Activated T-cell treated with anti-CD3 and anti-CD28 coated beads, Interleukin-2, amount 50 U/mL, for 48 hours (primary cell): ENCODE measurements around the gene THPO.

Source experiments
- DNase-seq, 2 experiments: peaks; one replicate each; pipeline ENCODE4 v3.0.0-alpha.2; 2020

Gene THPO

DNA sequence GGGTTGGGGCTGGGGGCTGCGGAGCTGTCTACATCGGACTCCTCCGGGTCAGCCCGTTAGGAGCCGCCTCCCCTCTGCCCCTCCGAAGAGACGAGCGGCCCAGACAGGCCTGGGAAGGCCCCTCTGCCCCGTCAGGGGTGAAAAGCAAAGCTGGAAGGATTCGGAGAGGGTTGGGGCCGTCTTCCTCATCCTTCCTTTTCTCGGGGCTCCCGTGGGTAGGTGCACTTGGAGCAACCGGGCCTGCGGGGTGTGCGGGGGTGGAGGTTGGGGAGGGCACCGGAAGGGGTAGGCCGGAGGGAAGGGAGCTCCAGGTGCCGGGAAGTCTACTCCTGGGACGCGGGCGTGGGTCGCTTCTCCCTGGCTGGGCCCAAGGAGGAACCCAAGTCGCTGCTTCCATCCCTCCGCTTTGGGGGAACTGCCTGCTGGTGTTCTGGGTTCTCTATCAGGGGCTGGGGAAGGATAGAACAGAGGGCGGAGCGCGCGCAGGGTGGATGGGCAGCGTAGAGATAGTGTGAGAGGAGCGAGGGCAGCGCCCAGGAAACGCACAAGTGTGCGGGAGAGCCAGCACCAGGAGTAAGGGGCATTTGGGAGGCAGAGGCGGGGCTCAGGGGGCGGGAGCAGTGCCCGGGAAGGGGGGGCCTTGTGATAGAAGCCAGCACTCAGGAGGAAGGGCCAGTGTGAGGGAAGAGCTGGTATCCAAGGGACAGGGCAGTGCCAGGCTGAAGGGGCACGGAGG, 15.9 kb downstream of the THPO start:
- DNase-seq = peak; percentile 76 to 77

DNA sequence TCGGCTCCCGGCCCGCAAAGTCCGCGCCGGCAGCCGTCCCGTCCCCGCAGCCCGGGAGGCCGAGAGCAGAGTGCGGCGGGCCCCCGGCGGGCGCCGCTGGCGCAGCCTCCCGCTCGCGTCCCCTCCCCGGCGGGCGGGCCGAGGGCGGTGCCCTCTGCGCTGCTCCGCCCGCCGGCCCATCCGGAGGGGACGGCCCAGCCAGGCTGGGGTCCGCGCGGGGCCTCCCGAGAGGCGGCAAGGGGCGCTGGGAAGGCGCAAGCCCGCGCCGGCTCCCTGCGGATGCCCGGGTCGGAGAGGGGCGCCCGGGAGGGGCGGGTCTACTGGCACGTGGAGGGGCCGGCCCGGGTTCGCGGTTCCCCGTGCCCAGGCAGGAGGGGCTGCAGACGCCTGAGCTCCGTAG, 16.5 kb downstream of the THPO start, which contains the start of the genes CLCN2 and POLR2H:
Gene CLCN2, minus strand, starts transcription at position 74 of the 400 bp plus-strand sequence. CDS start 126 bp downstream, outside the sequence.
Gene POLR2H, plus strand, starts transcription at position 179 of the 400 bp plus-strand sequence. CDS start 1,783 bp downstream, outside the sequence.
- DNase-seq = no peak

- DNase-seq = peak in 1 of 2 experiments; percentile 46
These were observed 17.0 kb downstream of the THPO start for GRCh38 chr3:184360929-184361531.

DNA sequence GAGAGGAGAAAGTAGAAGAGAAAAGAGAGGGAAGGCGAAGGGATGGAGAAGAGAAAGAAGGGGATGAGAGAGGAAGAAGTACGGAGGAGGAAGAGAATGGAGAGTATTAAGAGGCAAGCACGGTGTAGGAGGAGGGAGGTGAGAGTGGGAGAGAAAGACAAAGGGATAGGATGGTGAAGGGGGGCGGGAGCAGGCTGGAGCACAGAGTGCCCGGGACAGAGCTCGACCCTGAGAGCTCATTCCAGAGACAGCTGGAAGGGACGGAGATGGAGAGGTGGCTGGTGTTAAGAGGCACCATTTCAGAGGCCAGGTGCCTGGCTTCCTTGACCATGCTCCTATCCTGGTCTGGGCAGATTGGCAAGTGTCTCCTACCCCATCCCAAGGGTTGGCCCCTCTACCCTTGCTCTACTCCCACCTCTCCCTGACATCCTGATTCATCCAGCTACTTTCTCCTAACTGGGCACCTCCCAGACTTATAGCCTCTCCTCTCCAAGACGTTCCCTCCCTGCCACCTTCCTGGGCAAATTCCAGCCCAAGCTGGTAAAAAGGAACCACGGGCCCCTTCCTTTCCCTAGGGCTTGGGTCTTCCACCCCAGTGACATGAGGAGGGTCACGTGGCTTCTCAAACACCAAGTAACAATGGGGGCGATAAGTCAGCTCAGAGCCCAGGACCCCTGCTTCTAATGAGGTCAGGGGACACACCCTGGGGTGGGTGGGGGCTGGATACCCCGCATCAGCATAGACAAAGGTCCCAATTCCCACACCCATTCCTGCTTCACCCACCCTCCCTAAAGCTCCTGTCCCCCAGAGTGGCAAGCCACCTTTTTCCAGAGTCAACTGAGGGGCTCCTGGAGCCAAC, 17.7 kb downstream of the THPO start:
- no peak for DNase-seq

DNA sequence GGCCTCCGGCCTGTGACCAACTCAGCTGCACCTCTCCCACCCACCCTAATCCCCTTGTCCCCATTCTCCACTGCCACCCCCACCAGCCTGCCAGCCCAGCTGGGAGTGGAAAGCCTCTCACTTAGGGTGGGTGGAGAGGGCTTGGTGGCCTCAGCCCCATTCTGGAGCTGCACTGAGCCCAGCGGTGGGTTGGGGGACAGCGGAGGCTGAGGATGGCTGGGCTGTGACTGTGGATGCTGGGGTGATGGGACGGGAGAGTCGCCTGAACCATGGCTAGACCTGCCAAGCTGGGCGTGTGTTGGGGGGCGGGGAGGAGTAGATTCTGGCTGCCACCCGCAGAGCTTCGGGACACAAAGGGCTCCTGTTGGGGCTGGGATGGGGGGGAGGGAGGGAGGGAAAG, 18.4 kb downstream of the THPO start:
- no peak for DNase-seq

- no peak for DNase-seq
These were observed 19.1 kb downstream of the THPO start for GRCh38 chr3:184358921-184359350.

DNA sequence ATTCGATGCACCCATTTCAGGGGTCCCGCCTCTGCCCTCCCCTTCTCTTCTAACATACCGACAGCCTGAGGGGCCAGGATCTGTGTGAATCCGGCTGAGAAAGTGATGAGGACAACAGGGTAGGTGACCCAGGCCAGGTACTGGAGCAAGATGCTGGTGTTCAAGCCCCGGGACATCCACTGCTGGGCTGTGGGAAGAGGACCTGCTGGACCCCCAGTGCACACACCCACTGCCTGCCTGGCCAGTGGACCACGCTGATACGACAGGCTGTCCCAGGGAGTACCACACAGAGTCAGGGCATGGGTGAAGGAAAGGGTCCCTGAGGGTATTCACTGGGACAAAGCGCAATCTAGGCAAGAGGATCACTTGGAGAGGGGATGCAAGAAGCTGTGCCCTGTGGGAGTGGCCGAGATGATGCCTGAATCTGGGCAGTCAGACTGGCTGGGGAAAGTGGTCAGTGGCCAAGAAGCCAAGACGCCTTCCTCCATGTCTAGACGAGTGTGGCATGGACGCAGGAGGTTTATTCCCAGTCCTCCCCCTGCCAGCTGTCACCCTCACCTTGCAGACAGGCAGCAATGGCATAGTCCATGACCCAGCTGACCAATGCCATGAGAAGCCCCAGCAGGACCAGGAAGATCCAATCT, 19.8 kb downstream of the THPO start:
- no peak for DNase-seq

GRCh38 chr3:184357248-184358123, 20.5 kb downstream of the THPO start:
- no peak for DNase-seq

- DNase-seq = no peak
These were observed 22.6 kb downstream of the THPO start for GRCh38 chr3:184355261-184356040.

DNA sequence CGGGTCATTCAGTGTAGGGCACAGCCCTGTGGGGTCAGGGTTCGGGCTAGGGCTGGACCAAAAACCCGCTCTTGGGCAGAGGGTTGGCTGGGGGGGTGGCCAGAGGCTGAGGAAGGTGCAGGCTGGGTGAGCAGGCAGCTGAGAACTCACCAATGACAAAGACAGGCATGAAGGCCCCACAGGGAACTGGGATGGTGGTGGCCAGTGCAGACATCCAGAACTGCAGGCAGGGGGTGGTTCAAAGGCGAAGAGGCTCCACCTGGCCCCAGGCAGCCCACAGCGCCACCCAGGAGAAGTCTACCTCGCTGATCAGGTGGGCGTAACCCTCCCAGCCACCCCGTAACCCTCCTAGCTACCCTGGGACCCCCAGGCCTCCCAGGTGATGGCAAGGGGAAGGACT, 23.3 kb downstream of the THPO start:
- no peak for DNase-seq

- peak; percentile 79 to 81 for DNase-seq
These were observed 23.8 kb downstream of the THPO start for GRCh38 chr3:184354121-184354728.

DNA sequence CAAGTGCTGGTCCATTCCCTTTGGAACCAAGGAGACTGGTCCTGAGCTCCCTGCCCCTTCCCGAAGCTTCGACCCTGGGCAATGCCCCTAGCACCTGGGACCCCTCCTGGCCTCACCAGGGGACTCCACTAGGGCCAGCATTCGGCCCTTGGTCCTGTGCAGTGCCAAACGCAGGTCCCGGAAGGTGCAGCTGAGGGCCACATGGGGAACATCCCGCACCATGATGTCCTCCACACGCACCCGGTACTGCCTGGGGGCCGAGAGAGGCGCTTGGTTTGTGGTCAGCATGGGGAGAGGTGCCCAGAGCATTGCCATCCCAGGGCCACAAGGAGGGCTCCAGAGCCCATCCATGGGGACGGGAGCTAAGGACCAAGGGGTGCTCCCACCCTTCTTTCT, 24.5 kb downstream of the THPO start:
- no peak for DNase-seq

GRCh38 chr3:184352897-184353545, 25.0 kb downstream of the THPO start:
- DNase-seq = no peak

DNA sequence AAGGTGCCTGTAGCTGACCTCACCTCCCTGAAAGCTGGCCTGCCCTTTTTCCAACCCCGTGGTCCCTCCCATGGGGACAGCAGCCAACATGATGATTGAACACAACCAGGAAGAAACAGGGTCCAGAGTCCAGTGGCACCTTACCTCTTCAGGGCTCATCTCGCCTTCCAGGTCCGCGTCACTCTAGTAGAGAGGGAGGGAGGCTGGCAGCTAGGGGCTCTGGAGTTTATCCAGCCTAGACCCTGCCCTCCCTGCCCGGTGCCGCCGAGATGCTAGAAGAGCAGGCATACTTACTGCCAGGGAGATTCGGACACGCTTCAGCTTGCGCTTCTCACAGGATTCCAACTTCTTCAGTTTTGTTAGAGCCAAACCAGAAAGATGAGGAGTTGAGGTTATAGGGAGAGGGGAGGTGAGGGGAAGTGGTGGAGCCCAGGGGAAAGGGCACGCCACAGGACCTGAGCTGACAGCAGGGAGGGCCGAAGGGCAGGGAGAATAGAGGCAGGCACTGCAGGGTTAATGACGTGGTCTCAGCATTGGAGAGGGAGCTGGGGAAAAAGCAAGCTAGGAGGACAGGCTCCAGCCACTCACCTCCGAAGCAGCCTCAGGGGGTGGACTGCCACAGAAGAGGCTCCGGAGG, 25.7 kb downstream of the THPO start:
- no peak for DNase-seq

DNA sequence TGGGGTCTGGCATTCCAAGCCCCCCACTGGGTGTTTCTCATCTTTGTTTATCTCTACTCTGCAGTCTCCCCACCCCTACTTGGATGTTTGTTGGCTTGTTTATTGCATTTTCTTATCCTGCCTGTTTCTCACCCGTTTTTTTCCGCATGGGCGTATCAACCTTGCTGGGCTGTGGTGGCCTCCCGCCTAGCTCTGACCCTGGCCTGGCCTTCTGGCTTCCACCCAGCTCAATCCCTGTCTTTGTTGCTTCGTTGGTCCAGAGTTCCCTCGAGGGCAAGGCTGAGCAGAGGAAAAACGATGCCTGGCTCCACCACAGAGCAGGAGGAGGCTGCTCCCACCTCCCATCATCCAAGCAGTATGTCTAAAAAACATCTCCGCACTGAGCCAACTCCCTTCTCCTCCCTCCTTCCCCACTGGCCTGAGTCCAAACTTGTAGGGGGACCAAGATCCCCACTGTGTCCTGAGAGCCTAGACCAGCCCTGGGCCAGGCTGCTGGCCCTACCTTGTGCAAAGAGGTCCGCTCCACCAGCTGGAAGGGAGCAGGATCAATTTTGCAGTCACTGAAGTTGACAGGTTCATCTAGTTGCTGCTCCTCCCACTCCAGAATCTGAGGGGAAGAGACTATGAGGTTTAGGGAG, 26.4 kb downstream of the THPO start:
- no peak for DNase-seq

- DNase-seq = no peak
These were observed 27.4 kb downstream of the THPO start for GRCh38 chr3:184350618-184351017.

GRCh38 chr3:184349563-184350470, 28.2 kb downstream of the THPO start:
- DNase-seq = no peak

DNA sequence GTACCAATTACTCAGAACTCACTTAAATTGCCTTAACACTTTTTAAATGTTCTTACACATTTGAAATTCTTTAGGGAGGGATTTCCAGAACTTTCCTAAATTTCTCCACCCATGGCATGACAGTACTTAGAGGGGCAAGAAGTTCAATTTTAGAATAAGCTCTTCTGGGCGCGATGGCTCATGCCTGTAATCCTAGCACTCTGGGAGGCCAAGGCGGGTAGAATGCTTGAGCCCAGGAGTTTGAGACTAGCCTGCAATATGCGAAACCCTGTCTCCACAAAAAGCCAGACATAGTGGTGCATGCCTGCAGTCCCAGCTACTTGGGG, 30.0 kb downstream of the THPO start:
- DNase-seq = no peak
